Adrenal gland (tissue), 5 donors: ENCODE results near the gene CREBBP.

ENCODE experiments used
- CTCF ChIP-seq, 6 experiments: fragments of 450-650 bp in 4 of 6; fragments of 200-600 bp in 2 of 6; sonication (generic) in 1 of 6; IDR thresholded peaks; 1 replicate in 5 of 6; 2 replicates in 1 of 6; pipeline versions ENCODE4 v1.5.1 to v1.8.0; 2016 to 2021; ENCODE audit warnings: antibody characterized with exemption in 6 of 6, mild to moderate bottlenecking in 2 of 6, moderate library complexity in 1 of 6
- POLR2A ChIP-seq, 2 donors: fragments of 450-650 bp; IDR thresholded peaks; one replicate each; pipeline ENCODE4 v1.6.1; 2017; ENCODE audit warnings: antibody characterized with exemption in 2 of 2, mild to moderate bottlenecking in 2 of 2, moderate library complexity in 1 of 2
- donor health status: DM: no; HTN: no; CAD: no.

GRCh38 chr16:3687792-3688191 lies 192.7 kb downstream of the CREBBP start:
- TF ChIP-seq POLR2A (IDR thresholded peaks at IDR 0.05) (no peak), CTCF (IDR thresholded peaks at IDR 0.05) (no peak)
